A549 (cell line): ENCODE data around the gene MAU2. TPM values are rescaled to one million over a fixed set of nuclear protein-coding genes. Genes with fewer than 3 reads are reported as not detected.

Experiments
- ATAC-seq, 2 experiments: fragments of 200-7000 bp in 1 of 2; fragments of >200 bp in 1 of 2; cut with Nextera tagmentation in 1 of 2; cut with Tn5 transposase in 1 of 2; 3 replicates each; pipeline versions ENCODE4 v1.8.0 to v1.9.1; 2018 to 2020; ENCODE audit warnings: mild to moderate bottlenecking in 1 of 2, moderate library complexity in 1 of 2
- CTCF ChIA-PET: fragments of 300-600 bp; sonication (Branson Sonifier 250); formaldehyde crosslinking; extraction: SDS; loops from one replicate; lab custom pipeline; 2021; ENCODE audit warnings: antibody characterized with exemption, inconsistent platforms; lab: Yijun Ruan, JAX
- POLR2A ChIA-PET: fragments of 350-600 bp; formaldehyde crosslinking; extraction: SDS; loops from one replicate; lab custom pipeline; 2021; ENCODE audit warnings: antibody characterized with exemption, inconsistent platforms; lab: Yijun Ruan, JAX
- DNase-seq, 2 experiments: peaks; one replicate each; pipeline versions ENCODE4 v3.0.0 to v3.0.0-alpha.2; 2011 to 2016; ENCODE audit warnings: low read depth in 1 of 2, low spot score in 1 of 2
- FAIRE-seq: peaks from 2 replicates; lab custom pipeline; 2011; peaks lifted over from hg19 to GRCh38; lab: Jason Lieb, UNC
- H3K27ac ChIP-seq, 2 experiments: fragments of >200 bp; sonication (Bioruptor Twin); formaldehyde crosslinking; 3 replicates each; pipeline ENCODE4 v1.5.1; 2016 to 2017
- H3K4me1 ChIP-seq: fragments of >200 bp; sonication (Bioruptor Twin); formaldehyde crosslinking; 3 replicates; pipeline ENCODE4 v1.6.1; 2016
- H3K4me2 ChIP-seq: fragments of >200 bp; sonication (Bioruptor Twin); formaldehyde crosslinking; 3 replicates; pipeline ENCODE4 v1.6.1; 2016
- H3K4me3 ChIP-seq: fragments of >200 bp; sonication (Bioruptor Twin); formaldehyde crosslinking; 3 replicates; pipeline ENCODE4 v1.5.1; 2016
- H3K9me3 ChIP-seq: fragments of >200 bp; sonication (Bioruptor Twin); formaldehyde crosslinking; 3 replicates; pipeline ENCODE4 v1.6.1; 2016
- BHLHE40 ChIP-seq: IDR thresholded peaks from 2 replicates; pipeline ENCODE4 v1.6.1; 2012; ENCODE audit warnings: low read depth, low read length, inconsistent platforms
- CBX2 ChIP-seq: fragments of 200-600 bp; sonication (generic); IDR thresholded peaks from 2 replicates; pipeline ENCODE4 v1.6.1; 2016; ENCODE audit warnings: low read depth, mild to moderate bottlenecking, borderline replicate concordance
- CHD4 ChIP-seq: fragments of 200-600 bp; sonication (generic); IDR thresholded peaks from 2 replicates; pipeline ENCODE4 v1.6.1; 2016; ENCODE audit warnings: antibody characterized with exemption, mild to moderate bottlenecking, borderline replicate concordance
- EHMT2 ChIP-seq: fragments of 200-600 bp; sonication (generic); IDR thresholded peaks from 2 replicates; pipeline ENCODE4 v1.6.1; 2016; ENCODE audit warnings: antibody characterized with exemption, low read depth, mild to moderate bottlenecking, moderate library complexity
- FOXS1 ChIP-seq: fragments of 250-450 bp; sonication (Bioruptor Pico); IDR thresholded peaks from 2 replicates; pipeline ENCODE4 v1.5.0; 2020; ENCODE audit warnings: mild to moderate bottlenecking, moderate library complexity
- HDAC2 ChIP-seq: fragments of 200-600 bp; sonication (generic); IDR thresholded peaks from 2 replicates; pipeline ENCODE4 v1.6.1; 2016
- HES2 ChIP-seq: fragments of >200 bp; sonication (Bioruptor Twin); formaldehyde crosslinking; IDR thresholded peaks from 2 replicates; pipeline ENCODE4 v1.6.1; 2016
- HEYL ChIP-seq: fragments of 250-450 bp; sonication (Bioruptor Pico); IDR thresholded peaks from 2 replicates; pipeline ENCODE4 v1.8.0; 2021; ENCODE audit warnings: mild to moderate bottlenecking, moderate library complexity
- HMGXB4 ChIP-seq: fragments of 250-450 bp; sonication (Bioruptor Pico); IDR thresholded peaks from 2 replicates; pipeline ENCODE4 v1.5.0; 2021; ENCODE audit warnings: mild to moderate bottlenecking, moderate library complexity, borderline replicate concordance
- HOXB5 ChIP-seq: fragments of 250-450 bp; sonication (Bioruptor Pico); IDR thresholded peaks from 2 replicates; pipeline ENCODE4 v1.5.0; 2020; ENCODE audit warnings: mild to moderate bottlenecking, moderate library complexity
- MAFK ChIP-seq: fragments of 450-650 bp; IDR thresholded peaks from 2 replicates; pipeline ENCODE4 v1.6.1; 2014; ENCODE audit not compliant: partially characterized antibody
- MYC ChIP-seq: IDR thresholded peaks from 2 replicates; pipeline ENCODE4 v1.6.1; 2012; ENCODE audit warnings: mild to moderate bottlenecking, inconsistent platforms, low read length, improper control_type of control experiment, borderline replicate concordance
- NPAS2 ChIP-seq: fragments of 250-450 bp; sonication (Bioruptor Pico); IDR thresholded peaks from 2 replicates; pipeline ENCODE4 v1.8.0; 2022; ENCODE audit warnings: mild to moderate bottlenecking, moderate library complexity, borderline replicate concordance
- NR3C1 ChIP-seq: fragments of >200 bp; sonication (Bioruptor Twin); formaldehyde crosslinking; IDR thresholded peaks from 3 replicates; pipeline ENCODE4 v1.6.1; 2017
- POLR2AphosphoS2 ChIP-seq: conservative IDR thresholded peaks from 2 replicates; pipeline ENCODE4 v1.6.1; 2012; ENCODE audit warnings: low read length, improper control_type of control experiment, inconsistent platforms
- RARB ChIP-seq: fragments of 250-450 bp; sonication (Bioruptor Pico); IDR thresholded peaks from 2 replicates; pipeline ENCODE4 v1.8.0; 2021; ENCODE audit warnings: mild to moderate bottlenecking, moderate library complexity
- SREBF2 ChIP-seq: fragments of 450-650 bp; IDR thresholded peaks from 2 replicates; pipeline ENCODE4 v1.6.1; 2014; ENCODE audit warnings: mild to moderate bottlenecking, moderate library complexity
- TP53 ChIP-seq: fragments of 250-450 bp; sonication (Bioruptor Pico); IDR thresholded peaks from 2 replicates; pipeline ENCODE4 v1.5.0; 2021; ENCODE audit warnings: mild to moderate bottlenecking, moderate library complexity
- ZNF302 ChIP-seq: fragments of 250-450 bp; sonication (Bioruptor Pico); IDR thresholded peaks from 2 replicates; pipeline ENCODE4 v1.9.0; 2021; ENCODE audit warnings: inconsistent platforms, mild to moderate bottlenecking, moderate library complexity
- ZSCAN20 ChIP-seq: fragments of 250-450 bp; sonication (Bioruptor Pico); IDR thresholded peaks from 2 replicates; pipeline ENCODE4 v1.8.0; 2022; ENCODE audit warnings: mild to moderate bottlenecking, moderate library complexity
- WGBS: methylation state at CpG from one replicate; pipeline ENCODE4 v1.1.6; 2017; ENCODE audit errors: missing lambda C conversion rate; 5-methylcytosine and 5-hydroxymethylcytosine counted together
- polyA plus RNA-seq, 4 experiments: library from polyadenylated mRNA; depleted of rRNA in 3 of 4; stranded (reverse); fragments of >200 nt; fragmentation: RNase III in 1 of 4; extraction: RNeasy Plus Mini Kit Qiagen cat#74134 plus additional on column Dnase treatment in 1 of 4; gene quantifications; 2 replicates in 3 of 4; 3 replicates in 1 of 4; pipeline ENCODE4 v1.2.3, GENCODE V29; 2011 to 2017
- TF ChIP-seq, protein P1 (sequence below): fragments of 450-650 bp; IDR thresholded peaks from 2 replicates; pipeline ENCODE4 v1.6.1; 2014; ENCODE audit warnings: antibody characterized with exemption
- TF ChIP-seq, protein P2 (sequence below): fragments of 250-450 bp; sonication (Bioruptor Pico); IDR thresholded peaks from 2 replicates; pipeline ENCODE4 v1.5.0; 2020; ENCODE audit warnings: low read depth, mild to moderate bottlenecking, moderate library complexity

The MAU2 gene
- polyA plus RNA-seq, 2 of the 4 experiments (the other 2 are of a cell fraction), result 8.5 to 11.5 TPM

- CTCF ChIA-PET, result interaction anchor here (0.6 kb wide), 1 partner anchor 111 kb away, joined by 3 read pairs; no protein-coding TSS in a partner anchor
- POLR2A ChIA-PET, result no interaction called here
- Histone ChIP-seq H3K4me3 (no peak overlapping the region), H3K27ac (no peak overlapping the region), H3K4me1 (no peaks in the 10 kb centered on the region), H3K4me2 (no peak overlapping the region), H3K9me3 (no peaks in the 10 kb centered on the region)
- no peak for FAIRE-seq
- ATAC-seq, result no peak
- 94% methylated on average over 7 of the region's 7 CpGs for WGBS
- no peak for TF ChIP-seq NPAS2
- TF ChIP-seq FOXS1 (CRISPR knock-in tag), result no peak
- TF ChIP-seq NR3C1, result no peak
- no peak for TF ChIP-seq HEYL (CRISPR knock-in tag)
- TF ChIP-seq HES2, result no peak
- TF ChIP-seq BHLHE40, result no peak
- TF ChIP-seq HDAC2, result no peak
- TF ChIP-seq HMGXB4 (CRISPR knock-in tag), result no peak
- TF ChIP-seq, protein P1, sequence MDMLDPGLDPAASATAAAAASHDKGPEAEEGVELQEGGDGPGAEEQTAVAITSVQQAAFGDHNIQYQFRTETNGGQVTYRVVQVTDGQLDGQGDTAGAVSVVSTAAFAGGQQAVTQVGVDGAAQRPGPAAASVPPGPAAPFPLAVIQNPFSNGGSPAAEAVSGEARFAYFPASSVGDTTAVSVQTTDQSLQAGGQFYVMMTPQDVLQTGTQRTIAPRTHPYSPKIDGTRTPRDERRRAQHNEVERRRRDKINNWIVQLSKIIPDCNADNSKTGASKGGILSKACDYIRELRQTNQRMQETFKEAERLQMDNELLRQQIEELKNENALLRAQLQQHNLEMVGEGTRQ, result no peak
- TF ChIP-seq RARB, result no peak
- no peak for TF ChIP-seq SREBF2
- TF ChIP-seq, protein P2, sequence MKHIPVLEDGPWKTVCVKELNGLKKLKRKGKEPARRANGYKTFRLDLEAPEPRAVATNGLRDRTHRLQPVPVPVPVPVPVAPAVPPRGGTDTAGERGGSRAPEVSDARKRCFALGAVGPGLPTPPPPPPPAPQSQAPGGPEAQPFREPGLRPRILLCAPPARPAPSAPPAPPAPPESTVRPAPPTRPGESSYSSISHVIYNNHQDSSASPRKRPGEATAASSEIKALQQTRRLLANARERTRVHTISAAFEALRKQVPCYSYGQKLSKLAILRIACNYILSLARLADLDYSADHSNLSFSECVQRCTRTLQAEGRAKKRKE (CRISPR knock-in tag), result no peak
- TF ChIP-seq ZSCAN20 (CRISPR knock-in tag), result no peak
- TF ChIP-seq POLR2AphosphoS2, result no peak
- no peak for TF ChIP-seq HOXB5
- no peak for TF ChIP-seq CHD4
- TF ChIP-seq TP53 (CRISPR knock-in tag), result no peak
- TF ChIP-seq ZNF302 (CRISPR knock-in tag), result no peak
- DNase-seq, result no peak
Observed at GRCh38 chr19:19278315-19278714, 42.3 kb upstream of the MAU2 start.

- 89% methylated on average over 2 of the region's 19 CpGs for WGBS
- ChIA-PET CTCF (interaction anchor here (1.6 kb wide), 1 partner anchor 104 kb away, joined by 4 read pairs; no protein-coding TSS in a partner anchor), POLR2A (no interaction called here)
- Histone ChIP-seq H3K27ac (no peak overlapping the region), H3K9me3 (no peaks in the 10 kb centered on the region), H3K4me1 (no peaks in the 10 kb centered on the region), H3K4me2 (no peak overlapping the region), H3K4me3 (no peak overlapping the region)
- TF ChIP-seq EHMT2 (no peak), MYC (no peak), CBX2 (no peak), HMGXB4 (CRISPR knock-in tag) (no peak), HOXB5 (no peak), HDAC2 (no peak), MAFK (no peak)
- FAIRE-seq, result no peak
- no peak for DNase-seq
- no peak for ATAC-seq
Observed at GRCh38 chr19:19279062-19279612, 41.5 kb upstream of the MAU2 start.
